Prostate gland (tissue), 2 donors: Measurements from ENCODE around the gene SSR1. TPM values are rescaled to one million over a fixed set of nuclear protein-coding genes. Genes with fewer than 3 reads are reported as not detected.

Experiments
- DNase-seq: peaks from one replicate; pipeline ENCODE4 v3.0.0-alpha.2; 2019; ENCODE audit warnings: low spot score
- H3K27ac ChIP-seq, 2 donors: fragments of 200-600 bp; sonication (generic); 2 replicates each; pipeline ENCODE4 v1.5.1; 2017 to 2019
- H3K27me3 ChIP-seq: fragments of 200-600 bp; sonication (generic); replicated peaks from 2 replicates; pipeline ENCODE4 v1.5.1; 2019; ENCODE audit not compliant: insufficient read depth
- H3K36me3 ChIP-seq, 2 donors: fragments of 200-600 bp; sonication (generic); 1 replicate in 1 of 2; 2 replicates in 1 of 2; pipeline versions ENCODE4 v1.5.1 to v1.8.1; 2017 to 2019
- H3K4me1 ChIP-seq: fragments of 200-600 bp; sonication (generic); replicated peaks from 2 replicates; pipeline ENCODE4 v1.5.1; 2019
- H3K4me3 ChIP-seq, 2 donors: fragments of 200-600 bp; sonication (generic); 2 replicates each; pipeline ENCODE4 v1.5.1; 2017 to 2019
- H3K9me3 ChIP-seq: fragments of 200-600 bp; sonication (generic); 2 replicates; pipeline ENCODE4 v1.5.1; 2017
- POLR2A ChIP-seq: fragments of 450-650 bp; IDR thresholded peaks from one replicate; pipeline ENCODE4 v1.6.1; 2016; ENCODE audit warnings: antibody characterized with exemption, mild to moderate bottlenecking
- POLR2AphosphoS5 ChIP-seq: sonication (generic); formaldehyde crosslinking; IDR thresholded peaks from one replicate; pipeline ENCODE4 v1.6.1; 2017; ENCODE audit warnings: antibody characterized with exemption
- WGBS: methylation state at CpG from one replicate; pipeline ENCODE4 v1.1.5; 2018; 5-methylcytosine and 5-hydroxymethylcytosine counted together
- intact Hi-C: fragments of 100-400 bp; cut with DNase I; formaldehyde crosslinking; loops from one replicate; pipeline ENCODE4 v1.14.2; 2022
- total RNA-seq, 2 donors: library from RNA; depleted of rRNA; stranded (reverse); fragments of >200 nt; gene quantifications; one replicate each; pipeline ENCODE4 v1.1.0, GENCODE V29; 2016
- TF ChIP-seq, protein P1 (sequence below), 4 experiments: fragments of 200-600 bp in 2 of 4; fragments of 450-650 bp in 2 of 4; sonication (generic) in 2 of 4; IDR thresholded peaks; 1 replicate in 3 of 4; 2 replicates in 1 of 4; pipeline ENCODE4 v1.5.1; 2016 to 2019; ENCODE audit warnings: antibody characterized with exemption in 4 of 4, mild to moderate bottlenecking in 2 of 4, moderate library complexity in 2 of 4

The SSR1 gene
- total RNA-seq, 2 donors from 2014 or later = 34.3 to 89.5 TPM

DNA sequence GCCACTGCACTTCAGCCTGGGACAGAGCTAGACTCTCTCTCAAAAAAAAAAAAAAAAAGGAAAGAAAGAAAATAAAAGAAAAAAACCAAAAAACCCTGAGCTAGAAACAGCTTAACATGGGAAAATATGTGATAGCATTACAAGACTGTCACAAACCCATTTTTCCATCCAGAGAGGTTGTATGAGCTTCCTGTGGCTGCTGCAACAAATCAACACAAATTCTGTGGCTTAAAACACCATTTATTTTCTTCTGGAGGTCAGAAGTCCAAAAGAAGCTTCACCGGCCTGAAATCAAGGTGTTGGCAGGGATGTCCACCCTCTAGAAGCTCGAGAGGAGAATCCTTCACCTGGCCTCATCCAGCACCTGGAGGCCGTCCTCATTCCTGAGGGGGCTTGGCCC is 21.7 kb upstream of the SSR1 start:
- H3K4me3 ChIP-seq = no peak overlapping the region
- no peaks in the 10 kb centered on the region for H3K4me1 ChIP-seq
- 92% methylated on average over 3 of the region's 3 CpGs for WGBS
- intact Hi-C loops = no loop called here
- no peak overlapping the region for H3K27ac ChIP-seq
- TF ChIP-seq, protein P1, sequence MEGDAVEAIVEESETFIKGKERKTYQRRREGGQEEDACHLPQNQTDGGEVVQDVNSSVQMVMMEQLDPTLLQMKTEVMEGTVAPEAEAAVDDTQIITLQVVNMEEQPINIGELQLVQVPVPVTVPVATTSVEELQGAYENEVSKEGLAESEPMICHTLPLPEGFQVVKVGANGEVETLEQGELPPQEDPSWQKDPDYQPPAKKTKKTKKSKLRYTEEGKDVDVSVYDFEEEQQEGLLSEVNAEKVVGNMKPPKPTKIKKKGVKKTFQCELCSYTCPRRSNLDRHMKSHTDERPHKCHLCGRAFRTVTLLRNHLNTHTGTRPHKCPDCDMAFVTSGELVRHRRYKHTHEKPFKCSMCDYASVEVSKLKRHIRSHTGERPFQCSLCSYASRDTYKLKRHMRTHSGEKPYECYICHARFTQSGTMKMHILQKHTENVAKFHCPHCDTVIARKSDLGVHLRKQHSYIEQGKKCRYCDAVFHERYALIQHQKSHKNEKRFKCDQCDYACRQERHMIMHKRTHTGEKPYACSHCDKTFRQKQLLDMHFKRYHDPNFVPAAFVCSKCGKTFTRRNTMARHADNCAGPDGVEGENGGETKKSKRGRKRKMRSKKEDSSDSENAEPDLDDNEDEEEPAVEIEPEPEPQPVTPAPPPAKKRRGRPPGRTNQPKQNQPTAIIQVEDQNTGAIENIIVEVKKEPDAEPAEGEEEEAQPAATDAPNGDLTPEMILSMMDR (IDR thresholded peaks at IDR 0.05) = no peak
- no peak for TF ChIP-seq POLR2A
- TF ChIP-seq POLR2AphosphoS5 = no peak
- H3K36me3 ChIP-seq = no peaks in the 10 kb centered on the region
- no peak for DNase-seq
- H3K27me3 ChIP-seq = no peaks in the 10 kb centered on the region
- H3K9me3 ChIP-seq = no peaks in the 10 kb centered on the region

DNA sequence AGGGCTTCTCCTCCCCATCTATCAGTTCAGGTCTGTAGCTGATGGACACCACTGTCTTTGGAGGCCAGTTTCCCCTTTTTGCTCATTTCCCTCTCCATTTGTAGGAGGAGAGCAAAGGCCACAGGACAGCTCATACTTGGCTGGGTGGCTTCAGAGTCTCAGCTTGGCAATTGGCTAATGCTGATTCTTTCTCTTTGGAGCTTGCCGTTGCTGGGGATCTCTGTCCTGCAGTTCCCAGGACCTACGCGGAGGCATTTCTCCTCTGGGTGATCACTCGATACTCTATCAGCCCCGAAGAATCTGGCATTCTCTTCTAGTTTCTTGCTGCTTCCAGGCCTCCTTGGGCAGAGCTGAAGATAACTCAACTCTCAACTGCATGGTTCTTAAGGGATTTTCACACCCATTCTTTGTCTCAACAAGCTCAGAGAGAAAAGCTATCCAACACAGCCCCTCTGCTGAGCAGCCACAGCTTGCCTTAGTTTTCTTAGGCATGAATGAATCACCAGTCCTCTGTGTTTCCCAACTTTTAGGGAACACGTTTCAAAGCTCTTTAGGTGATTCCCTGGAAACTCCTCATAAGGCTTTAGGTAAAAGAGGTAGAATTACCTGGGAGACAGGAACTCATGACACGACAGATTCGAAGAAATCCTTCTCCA is 19.2 kb upstream of the SSR1 start:
- Histone ChIP-seq H3K36me3 (no peaks in the 10 kb centered on the region), H3K4me1 (no peaks in the 10 kb centered on the region), H3K9me3 (no peaks in the 10 kb centered on the region), H3K27me3 (no peaks in the 10 kb centered on the region), H3K27ac (no peak overlapping the region), H3K4me3 (no peak overlapping the region)
- TF ChIP-seq, protein P1 (IDR thresholded peaks at IDR 0.05) = no peak
- TF ChIP-seq POLR2A (no peak), POLR2AphosphoS5 (no peak)
- 81% methylated on average over 8 of the region's 8 CpGs for WGBS
- no peak for DNase-seq
- intact Hi-C loops = no loop called here

DNA sequence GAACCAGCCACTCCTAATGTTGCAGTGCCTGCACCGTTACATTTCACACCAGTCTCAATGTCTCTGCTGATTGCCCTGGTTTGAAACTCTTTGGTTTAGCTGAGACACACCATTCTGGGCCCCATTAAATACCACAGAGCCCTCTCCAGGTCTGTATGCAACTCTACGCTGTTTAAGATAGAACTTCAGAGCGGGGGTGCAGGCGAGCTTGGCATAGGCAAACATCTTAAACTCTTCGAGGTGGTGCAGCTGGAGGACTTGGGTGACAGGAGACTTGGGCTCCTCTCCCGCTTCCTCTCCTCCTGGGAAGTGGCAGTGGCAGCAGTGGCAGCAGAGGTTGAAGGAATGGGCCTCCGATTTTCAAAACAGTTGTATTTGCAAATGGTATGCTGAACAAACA is 18.5 kb upstream of the SSR1 start:
- H3K36me3 ChIP-seq = no peaks in the 10 kb centered on the region
- 83% methylated on average over 7 of the region's 7 CpGs for WGBS
- H3K4me1 ChIP-seq = no peaks in the 10 kb centered on the region
- H3K9me3 ChIP-seq = no peaks in the 10 kb centered on the region
- no peak overlapping the region for H3K4me3 ChIP-seq
- no peak overlapping the region for H3K27ac ChIP-seq
- no peak for DNase-seq
- intact Hi-C loops = no loop called here
- H3K27me3 ChIP-seq = no peaks in the 10 kb centered on the region
- no peak for TF ChIP-seq POLR2AphosphoS5
- TF ChIP-seq POLR2A = no peak
- TF ChIP-seq, protein P1 (IDR thresholded peaks at IDR 0.05) = no peak

DNA sequence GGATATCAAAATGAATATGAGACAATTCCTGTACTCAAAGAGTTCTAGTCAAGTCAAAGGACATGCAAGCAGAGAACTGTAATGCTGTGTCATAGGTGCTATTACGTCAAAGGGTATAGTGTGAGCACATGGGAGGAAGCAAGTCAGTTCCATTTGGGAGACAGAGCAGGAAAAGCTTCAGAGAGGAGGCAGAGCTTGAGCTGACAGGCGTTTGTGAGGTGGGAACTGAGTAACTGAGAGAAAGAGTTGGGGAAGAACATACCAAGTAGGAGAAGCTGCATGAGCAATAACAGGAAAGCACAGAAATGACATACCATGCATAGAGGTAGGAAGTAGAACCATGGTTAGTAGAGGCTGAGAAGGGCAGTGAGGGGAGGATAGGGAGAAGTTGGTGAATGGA is 15.2 kb upstream of the SSR1 start:
- Histone ChIP-seq H3K27me3 (no peaks in the 10 kb centered on the region), H3K4me3 (no peak overlapping the region), H3K27ac (no peak overlapping the region), H3K9me3 (no peaks in the 10 kb centered on the region), H3K4me1 (no peaks in the 10 kb centered on the region), H3K36me3 (no peaks in the 10 kb centered on the region)
- TF ChIP-seq, protein P1 (IDR thresholded peaks at IDR 0.05) = no peak
- TF ChIP-seq POLR2AphosphoS5 (no peak), POLR2A (no peak)
- 40% methylated on average over 2 of the region's 2 CpGs for WGBS
- no peak for DNase-seq
- intact Hi-C loops = no loop called here

DNA sequence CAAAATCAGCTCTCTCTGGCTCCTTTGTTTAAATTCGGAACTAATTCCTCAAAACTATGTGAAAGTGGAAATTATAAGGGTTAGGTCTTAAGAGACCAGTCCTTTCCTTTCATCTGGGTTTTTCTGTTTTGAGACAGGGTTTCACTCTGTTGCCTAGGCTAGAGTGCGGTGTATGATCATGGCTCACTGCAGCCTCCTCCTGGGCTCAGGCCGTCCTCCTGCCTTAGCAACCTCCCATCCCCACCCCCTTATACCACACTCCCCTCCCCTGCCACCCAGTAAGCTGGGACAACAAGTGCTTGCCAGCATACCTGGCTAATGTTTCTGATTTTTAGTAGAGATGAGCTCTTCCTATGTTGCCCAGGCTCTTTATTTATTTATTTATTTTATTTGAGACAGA is 12.8 kb upstream of the SSR1 start:
- Histone ChIP-seq H3K27me3 (no peaks in the 10 kb centered on the region), H3K27ac (no peak overlapping the region), H3K4me1 (no peaks in the 10 kb centered on the region), H3K9me3 (no peaks in the 10 kb centered on the region), H3K36me3 (no peaks in the 10 kb centered on the region), H3K4me3 (no peak overlapping the region)
- WGBS = 85% methylated on average over 3 of the region's 3 CpGs
- intact Hi-C loops = no loop called here
- no peak for DNase-seq
- TF ChIP-seq POLR2AphosphoS5 = no peak
- no peak for TF ChIP-seq POLR2A
- TF ChIP-seq, protein P1 (IDR thresholded peaks at IDR 0.05) = no peak
